Spleen (tissue), 11 donors: Measurements from ENCODE around the gene HDAC4. TPM values are rescaled to one million over a fixed set of nuclear protein-coding genes. Genes with fewer than 3 reads are reported as not detected.
A peak's percentile ranks its signal among the peaks of the same experiment; 100 is the strongest.

Source experiments
- DNase-seq: peaks from one replicate; pipeline ENCODE4 v3.0.0-alpha.2; 2020
- H3K27ac ChIP-seq, 8 donors: fragments of 200-600 bp; sonication (generic) in 7 of 8; 1 replicate in 4 of 8; 2 replicates in 4 of 8; pipeline versions ENCODE4 v1.5.0 to v1.8.0; 2016 to 2021; ENCODE audit warnings: inconsistent platforms in 4 of 8, mild to moderate bottlenecking in 4 of 8, moderate library complexity in 1 of 8
- H3K27me3 ChIP-seq, 7 donors: fragments of 200-600 bp; sonication (generic) in 6 of 7; replicated peaks in 1 of 7; 1 replicate in 4 of 7; 2 replicates in 3 of 7; pipeline versions ENCODE4 v1.5.0 to v1.8.0; 2016 to 2021; ENCODE audit warnings: inconsistent platforms in 3 of 7, mild to moderate bottlenecking in 1 of 7
- H3K36me3 ChIP-seq, 6 donors: fragments of 200-600 bp; sonication (generic) in 5 of 6; 1 replicate in 4 of 6; 2 replicates in 2 of 6; pipeline versions ENCODE4 v1.5.0 to v1.8.0; 2016 to 2021; ENCODE audit warnings: inconsistent platforms in 2 of 6
- H3K4me1 ChIP-seq, 6 donors: fragments of 200-600 bp; sonication (generic) in 5 of 6; 1 replicate in 3 of 6; 2 replicates in 3 of 6; pipeline versions ENCODE4 v1.5.0 to v1.8.0; 2016 to 2021; ENCODE audit warnings: inconsistent platforms in 3 of 6
- H3K4me3 ChIP-seq, 8 donors: fragments of 200-600 bp; sonication (generic) in 7 of 8; 1 replicate in 4 of 8; 2 replicates in 4 of 8; pipeline versions ENCODE4 v1.5.0 to v1.8.0; 2016 to 2021; ENCODE audit warnings: inconsistent platforms in 4 of 8, mild to moderate bottlenecking in 4 of 8, moderate library complexity in 2 of 8
- H3K9me3 ChIP-seq, 8 donors: fragments of 200-600 bp; sonication (generic) in 7 of 8; 1 replicate in 4 of 8; 2 replicates in 4 of 8; pipeline versions ENCODE4 v1.5.0 to v1.8.0; 2016 to 2021; ENCODE audit warnings: inconsistent platforms in 4 of 8
- POLR2A ChIP-seq, 3 donors: fragments of 450-650 bp; IDR thresholded peaks; one replicate each; pipeline ENCODE4 v1.5.1; 2017; ENCODE audit warnings: antibody characterized with exemption in 3 of 3, mild to moderate bottlenecking in 1 of 3
- POLR2AphosphoS5 ChIP-seq, 3 donors: sonication (generic); formaldehyde crosslinking; IDR thresholded peaks; one replicate each; pipeline ENCODE4 v1.5.1; 2017; ENCODE audit warnings: antibody characterized with exemption in 3 of 3
- WGBS, 5 donors: extraction: QIAGEN DNeasy Blood & Tissue Kit in 3 of 5; methylation state at CpG; one replicate each; pipeline versions ENCODE4 v1.1.5 to v1.1.7; 2013 to 2018; 5-methylcytosine and 5-hydroxymethylcytosine counted together
- intact Hi-C: fragments of 100-400 bp; cut with DNase I; formaldehyde crosslinking; loops from one replicate; pipeline ENCODE4 v1.15.0; 2023; ENCODE audit warnings: low total_unique reads
- polyA plus RNA-seq, 3 donors: library from polyadenylated mRNA; stranded (reverse); fragments of 200-250 nt; gene quantifications; one replicate each; pipeline ENCODE4 v1.2.1, GENCODE V29; 2013
- total RNA-seq, 7 donors: library from RNA; depleted of rRNA in 3 of 7; stranded (reverse); fragments of >200 nt in 3 of 7; fragmentation: NEBNext Ultra II Directional in 4 of 7; extraction: Animal tissue kit (Norgen Biotek cat#: 25700) in 4 of 7; gene quantifications; one replicate each; pipeline versions ENCODE4 v1.1.0 to v1.2.1, GENCODE V29; 2016 to 2021
- TF ChIP-seq, protein P1 (sequence below), 11 experiments: fragments of 200-600 bp in 7 of 11; fragments of 450-650 bp in 4 of 11; sonication (generic) in 4 of 11; IDR thresholded peaks in 8 of 11; conservative IDR thresholded peaks in 3 of 11; 1 replicate in 7 of 11; 2 replicates in 4 of 11; pipeline versions ENCODE4 v1.4.0 to v1.8.0; 2016 to 2021; ENCODE audit warnings: antibody characterized with exemption in 11 of 11, inconsistent platforms in 4 of 11, mild to moderate bottlenecking in 1 of 11
- donor health status: healthy with polysubstance abuse.
- donor health status: DM: no; HTN: no; CAD: no; lungs with moderate emphysema.
- donor health status: DM: no; HTN: no; CAD: no.
- donor health status: Bipolar disorder and iron deficiency.
- donor health status: healthy.
- donor health status: DM: no; HTN: no; CAD: no.
- donor health status: DM: yes; HTN: yes; CAD: no.

The HDAC4 gene
- total and polyA plus RNA-seq, 10 donors = 3.2 to 122 (median 69.5) TPM

DNA sequence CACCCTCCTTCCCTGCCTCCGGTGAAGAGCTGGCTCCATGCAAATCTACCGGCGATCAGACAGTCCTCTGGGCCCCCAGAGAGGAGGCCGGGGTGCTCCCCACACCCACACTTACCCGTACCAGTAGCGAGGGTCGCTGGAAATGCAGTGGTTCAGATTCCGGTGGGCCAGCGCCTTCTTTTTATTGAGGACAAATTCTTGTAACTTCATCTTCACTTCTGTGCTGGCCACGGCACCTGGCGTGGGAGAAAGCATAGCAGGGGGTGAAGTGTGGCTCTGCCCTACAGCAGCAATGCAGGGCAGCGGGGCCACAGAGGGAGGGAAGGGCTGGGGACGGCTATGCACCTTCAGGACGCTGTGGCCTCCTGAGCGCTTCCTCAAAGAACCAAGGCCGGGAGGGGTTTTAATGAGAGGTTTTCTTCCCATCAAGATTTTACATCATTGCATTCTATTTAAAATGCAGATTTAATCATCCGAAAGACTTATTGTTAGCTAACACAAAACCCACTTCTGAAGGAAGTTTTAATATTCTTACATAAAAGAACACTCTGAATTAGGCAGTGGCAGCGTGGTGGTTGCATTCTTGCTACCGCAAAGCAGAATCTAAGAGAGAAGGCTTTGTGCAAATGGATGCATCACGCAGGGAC is 237.0 kb downstream of the HDAC4 start:
- Histone ChIP-seq H3K9me3 (no peaks in the 10 kb centered on the region), H3K27ac (peak overlapping the region in 3 of 8 donors; percentile 37 to 49 (median 40)), H3K27me3 (no peaks in the 10 kb centered on the region), H3K36me3 (peaks cover 3 to 91% (median 27%) of the 10 kb centered on the region in 6 donors), H3K4me1 (peaks cover 0 to 15% (median 3%) of the 10 kb centered on the region in 6 donors), H3K4me3 (peak overlapping the region in 1 of 8 donors; percentile 9)
- 82 to 94% (median 90%) methylated on average over 19 to 20 of the region's 20 CpGs for WGBS, 5 donors
- peak; percentile 45 for DNase-seq
- intact Hi-C loops = no loop called here
- TF ChIP-seq POLR2AphosphoS5 (IDR thresholded peaks at IDR 0.05) (no peak), POLR2A (IDR thresholded peaks at IDR 0.05) (no peak)
- TF ChIP-seq, protein P1, sequence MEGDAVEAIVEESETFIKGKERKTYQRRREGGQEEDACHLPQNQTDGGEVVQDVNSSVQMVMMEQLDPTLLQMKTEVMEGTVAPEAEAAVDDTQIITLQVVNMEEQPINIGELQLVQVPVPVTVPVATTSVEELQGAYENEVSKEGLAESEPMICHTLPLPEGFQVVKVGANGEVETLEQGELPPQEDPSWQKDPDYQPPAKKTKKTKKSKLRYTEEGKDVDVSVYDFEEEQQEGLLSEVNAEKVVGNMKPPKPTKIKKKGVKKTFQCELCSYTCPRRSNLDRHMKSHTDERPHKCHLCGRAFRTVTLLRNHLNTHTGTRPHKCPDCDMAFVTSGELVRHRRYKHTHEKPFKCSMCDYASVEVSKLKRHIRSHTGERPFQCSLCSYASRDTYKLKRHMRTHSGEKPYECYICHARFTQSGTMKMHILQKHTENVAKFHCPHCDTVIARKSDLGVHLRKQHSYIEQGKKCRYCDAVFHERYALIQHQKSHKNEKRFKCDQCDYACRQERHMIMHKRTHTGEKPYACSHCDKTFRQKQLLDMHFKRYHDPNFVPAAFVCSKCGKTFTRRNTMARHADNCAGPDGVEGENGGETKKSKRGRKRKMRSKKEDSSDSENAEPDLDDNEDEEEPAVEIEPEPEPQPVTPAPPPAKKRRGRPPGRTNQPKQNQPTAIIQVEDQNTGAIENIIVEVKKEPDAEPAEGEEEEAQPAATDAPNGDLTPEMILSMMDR (IDR thresholded peaks at IDR 0.05 in 8 of 11, conservative IDR thresholded peaks at IDR 0.05 in 3 of 11) = no peak

DNA sequence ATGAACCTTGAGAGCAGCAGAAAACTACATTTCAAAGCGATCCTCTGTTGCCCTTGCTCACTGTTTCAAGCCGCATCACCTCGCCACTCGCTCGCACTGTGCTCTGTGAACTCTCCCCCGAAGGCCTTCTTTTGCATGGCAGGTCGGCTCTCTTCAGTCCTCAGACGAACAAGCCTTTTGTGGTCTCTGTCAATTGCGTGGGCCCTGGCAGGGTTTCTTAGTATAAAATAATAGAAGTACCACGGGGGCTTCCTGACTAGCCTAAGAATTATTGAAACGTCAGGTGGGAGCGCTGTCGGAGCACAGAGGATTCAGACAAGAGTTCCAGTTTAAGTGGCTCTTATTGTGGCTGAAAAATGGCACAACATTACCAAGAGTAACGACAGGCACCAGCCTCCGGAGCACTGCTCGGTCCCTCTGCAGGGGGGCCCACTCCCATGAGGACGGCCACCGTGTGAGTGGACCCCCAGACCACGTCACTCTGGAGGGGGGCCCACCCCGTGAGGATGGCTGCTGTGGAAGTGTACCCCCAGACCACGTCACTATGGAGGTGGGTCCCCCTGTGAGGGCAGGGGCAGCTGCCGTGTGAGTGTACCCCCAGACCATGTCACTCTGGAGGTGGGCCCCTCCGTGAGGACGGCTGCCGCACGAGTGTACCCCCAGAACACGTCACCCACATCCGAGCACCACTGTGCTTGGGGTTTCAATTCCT is 237.7 kb downstream of the HDAC4 start:
- Histone ChIP-seq H3K4me3 (no peak overlapping the region), H3K36me3 (peaks cover 3 to 91% (median 25%) of the 10 kb centered on the region in 6 donors), H3K9me3 (no peaks in the 10 kb centered on the region), H3K4me1 (peaks cover 0 to 20% (median 3%) of the 10 kb centered on the region in 6 donors), H3K27me3 (no peaks in the 10 kb centered on the region), H3K27ac (peak overlapping the region in 1 of 8 donors; percentile 37)
- DNase-seq = peak; percentile 61
- WGBS, 5 donors = 94 to 97% (median 95%) methylated on average over 22 to 28 of the region's 28 CpGs
- TF ChIP-seq POLR2AphosphoS5 (IDR thresholded peaks at IDR 0.05) (peak in 1 of 3 donors; percentile 36), POLR2A (IDR thresholded peaks at IDR 0.05) (no peak)
- intact Hi-C loops = no loop called here

DNA sequence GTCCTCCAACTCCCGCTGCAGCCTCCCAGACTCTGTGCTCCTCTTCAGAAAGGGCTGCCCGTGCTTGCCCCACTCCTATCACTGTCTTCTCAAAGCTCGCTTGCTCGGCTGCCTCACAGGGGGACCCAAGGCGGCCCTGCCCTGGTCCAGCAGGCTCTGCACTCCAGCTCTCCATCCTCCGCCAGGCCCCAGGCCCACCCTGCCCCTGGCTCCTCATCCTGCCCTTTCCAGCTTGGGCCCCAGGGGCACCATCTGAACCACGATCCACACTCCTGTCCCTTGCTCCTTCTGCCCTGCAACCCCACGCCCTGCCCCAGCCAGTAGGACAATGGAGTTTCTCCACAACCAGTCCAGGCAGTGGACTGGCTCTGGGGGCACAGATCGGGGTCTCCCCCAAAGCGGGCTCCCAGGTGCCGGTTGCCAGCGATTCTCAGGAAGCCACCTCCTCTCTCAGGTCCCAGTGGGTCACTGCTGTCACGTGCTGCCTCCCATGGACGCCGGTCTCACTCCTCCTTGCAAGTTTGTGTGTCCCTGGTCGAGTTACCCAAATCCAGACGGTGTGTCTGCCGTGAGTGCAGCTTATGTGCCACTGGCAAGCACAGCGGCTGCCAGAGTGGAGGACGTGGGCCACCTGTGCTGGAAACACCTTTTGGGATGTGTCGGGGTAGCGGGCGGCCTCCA is 238.5 kb downstream of the HDAC4 start:
- peak; percentile 64 for DNase-seq
- H3K9me3 ChIP-seq = no peaks in the 10 kb centered on the region
- no peaks in the 10 kb centered on the region for H3K27me3 ChIP-seq
- peaks cover 3 to 91% (median 25%) of the 10 kb centered on the region in 6 donors for H3K36me3 ChIP-seq
- intact Hi-C loops = no loop called here
- TF ChIP-seq, protein P1 (IDR thresholded peaks at IDR 0.05 in 8 of 11, conservative IDR thresholded peaks at IDR 0.05 in 3 of 11) = no peak
- TF ChIP-seq POLR2AphosphoS5 (IDR thresholded peaks at IDR 0.05) (no peak), POLR2A (IDR thresholded peaks at IDR 0.05) (no peak)
- H3K4me3 ChIP-seq = no peak overlapping the region
- WGBS, 5 donors = 93 to 98% (median 95%) methylated on average over 21 to 23 of the region's 23 CpGs
- peaks cover 0 to 29% (median 11%) of the 10 kb centered on the region in 6 donors for H3K4me1 ChIP-seq
- no peak overlapping the region for H3K27ac ChIP-seq

DNA sequence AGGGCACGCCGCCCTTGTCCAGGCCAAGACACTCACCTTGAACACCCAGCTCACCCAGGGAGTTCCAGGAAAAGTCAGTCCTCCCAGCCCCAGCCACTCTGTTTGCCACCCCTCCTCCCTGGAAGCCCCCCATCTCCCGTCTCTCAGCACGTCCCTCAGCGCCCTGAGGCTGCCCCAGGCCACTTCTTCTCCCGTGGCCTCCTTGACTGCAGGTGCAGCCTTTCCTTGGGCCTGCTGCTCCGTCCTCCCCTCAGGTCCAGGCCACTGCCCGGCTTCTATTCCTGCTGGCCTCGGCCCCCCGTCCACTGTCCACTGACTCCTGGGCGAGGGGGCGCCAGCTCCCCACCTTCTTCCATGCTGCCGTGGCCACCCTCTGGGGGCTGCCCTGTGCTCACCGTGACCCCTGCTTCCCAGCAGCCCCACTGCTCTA is 239.1 kb downstream of the HDAC4 start:
- WGBS, 5 donors = 91 to 98% (median 95%) methylated on average over 14 of the region's 14 CpGs
- peaks cover 0 to 34% (median 14%) of the 10 kb centered on the region in 6 donors for H3K4me1 ChIP-seq
- no peaks in the 10 kb centered on the region for H3K27me3 ChIP-seq
- no peak for DNase-seq
- intact Hi-C loops = no loop called here
- no peak overlapping the region for H3K4me3 ChIP-seq
- H3K36me3 ChIP-seq = peaks cover 3 to 91% (median 27%) of the 10 kb centered on the region in 6 donors
- H3K9me3 ChIP-seq = no peaks in the 10 kb centered on the region
- no peak overlapping the region for H3K27ac ChIP-seq
- TF ChIP-seq POLR2AphosphoS5 (IDR thresholded peaks at IDR 0.05) (peak in 1 of 3 donors; percentile 44), POLR2A (IDR thresholded peaks at IDR 0.05) (no peak)
- TF ChIP-seq, protein P1 (IDR thresholded peaks at IDR 0.05 in 8 of 11, conservative IDR thresholded peaks at IDR 0.05 in 3 of 11) = no peak
